ENCODE data around the gene COL9A1.

The COL9A1 gene

GRCh38 chr6:70171236-70171635 is 131.6 kb downstream of the COL9A1 start:
- no peak for TF ChIP-seq CTCF (IDR thresholded peaks at IDR 0.05; ENCODE audit: low read depth, low read length)
- DNase-seq (ENCODE audit: low read depth in 2 of 2): no peak
- H3K4me3 ChIP-seq (replicated peaks in 1 of 2; ENCODE audit: low read depth in 2 of 2, low read length in 2 of 2): no peak overlapping the region

- no peak for TF ChIP-seq CTCF (IDR thresholded peaks at IDR 0.05; ENCODE audit: low read depth, low read length)
- no peak for DNase-seq (ENCODE audit: low read depth in 2 of 2)
- no peak overlapping the region for H3K4me3 ChIP-seq (replicated peaks in 1 of 2; ENCODE audit: low read depth in 2 of 2, low read length in 2 of 2)
These were observed 134.1 kb downstream of the COL9A1 start for GRCh38 chr6:70168681-70169377.

Data from cardiac fibroblast (primary cell).